Small intestine (tissue), 7 donors: ENCODE measurements around the gene SULT1A1. TPM values are rescaled to one million over a fixed set of nuclear protein-coding genes. Genes with fewer than 3 reads are reported as not detected.
"Not testable (repeated sequence)": the region's sequence is repeated elsewhere in the genome, so short reads cannot be mapped to it uniquely, and the experiment has no call there.

Experiments
- DNase-seq, 2 donors: peaks; one replicate each; pipeline versions ENCODE4 v3.0.0 to v3.0.0-alpha.2; 2013
- FAIRE-seq: peaks from 2 replicates; lab custom pipeline; 2012; peaks lifted over from hg19 to GRCh38; lab: Jason Lieb, UNC
- H3K27ac ChIP-seq, 3 donors: one replicate each; pipeline ENCODE4 v1.5.1; 2013; ENCODE audit warnings: low read length in 2 of 3, mild to moderate bottlenecking in 2 of 3, control low read depth in 1 of 3, inconsistent platforms in 1 of 3, low read depth in 1 of 3, moderate library complexity in 1 of 3
- H3K27me3 ChIP-seq, 3 donors: one replicate each; pipeline ENCODE4 v1.6.1; 2013; ENCODE audit warnings: low read length in 3 of 3, inconsistent platforms in 1 of 3; ENCODE audit not compliant: control insufficient read depth in 3 of 3, insufficient read depth in 3 of 3
- H3K36me3 ChIP-seq, 3 donors: one replicate each; pipeline ENCODE4 v1.6.1; 2013; ENCODE audit warnings: low read length in 3 of 3, inconsistent platforms in 1 of 3, low read depth in 1 of 3, mild to moderate bottlenecking in 1 of 3, moderate library complexity in 1 of 3; ENCODE audit not compliant: control insufficient read depth in 3 of 3, insufficient read depth in 2 of 3
- H3K4me1 ChIP-seq, 3 donors: one replicate each; pipeline ENCODE4 v1.6.1; 2013; ENCODE audit warnings: low read length in 2 of 3, inconsistent platforms in 1 of 3, low read depth in 1 of 3, mild to moderate bottlenecking in 1 of 3, moderate library complexity in 1 of 3; ENCODE audit not compliant: control insufficient read depth in 3 of 3, insufficient read depth in 2 of 3
- H3K4me3 ChIP-seq, 3 donors: one replicate each; pipeline ENCODE4 v1.5.1; 2013; ENCODE audit warnings: low read length in 3 of 3, control low read depth in 1 of 3, inconsistent platforms in 1 of 3, low read depth in 1 of 3, mild to moderate bottlenecking in 1 of 3, moderate library complexity in 1 of 3
- H3K9me3 ChIP-seq, 2 donors: one replicate each; pipeline ENCODE4 v1.6.1; 2013; ENCODE audit warnings: low read depth in 1 of 2, low read length in 1 of 2; ENCODE audit not compliant: control insufficient read depth in 2 of 2, insufficient read depth in 1 of 2
- WGBS, 3 donors: extraction: QIAGEN DNeasy Blood & Tissue Kit; methylation state at CpG; one replicate each; pipeline ENCODE4 v1.1.7; 2013; 5-methylcytosine and 5-hydroxymethylcytosine counted together
- polyA plus RNA-seq, 4 donors: library from polyadenylated mRNA; stranded (reverse) in 3 of 4; unstranded in 1 of 4; fragments of 200-250 nt in 3 of 4; fragments of 120-200 nt in 1 of 4; gene quantifications; one replicate each; pipeline versions ENCODE4 v1.2.1 to v1.2.3, GENCODE V29; 2013
- donor health status: healthy with polysubstance abuse.
- donor health status: control.
- donor health status: control.
- donor health status: Bipolar disorder and iron deficiency.
- donor health status: healthy.

The SULT1A1 gene
- polyA plus RNA-seq, 4 donors, result 69.7 to 710 (median 271) TPM

GRCh38 chr16:28613912-28614311 is 4.1 kb upstream of the SULT1A1 start:
- H3K27ac ChIP-seq, DNase-seq, FAIRE-seq, H3K27me3 ChIP-seq, H3K4me3 ChIP-seq, H3K9me3 ChIP-seq: not testable (repeated sequence)
- Histone ChIP-seq H3K36me3 (peaks cover 0 to 22% (median 0%) of the 10 kb centered on the region in 3 donors), H3K4me1 (peaks cover 2 to 26% (median 7%) of the 10 kb centered on the region in 3 donors)
- 36 to 45% (median 37%) methylated on average over 6 to 7 of the region's 26 CpGs for WGBS, 3 donors

- not testable (repeated sequence) for H3K9me3 ChIP-seq, H3K27ac ChIP-seq, H3K4me3 ChIP-seq, H3K27me3 ChIP-seq, DNase-seq, FAIRE-seq
- no CpG with 5 or more reads among the region's 17 CpGs for WGBS, 3 donors
- H3K36me3 ChIP-seq, result peaks cover 0 to 24% (median 0%) of the 10 kb centered on the region in 3 donors
- H3K4me1 ChIP-seq, result peaks cover 2 to 27% (median 7%) of the 10 kb centered on the region in 3 donors
Measured at GRCh38 chr16:28612359-28613280, 2.8 kb upstream of the SULT1A1 start.

GRCh38 chr16:28610595-28611191 is 849 bp upstream of the SULT1A1 start:
- WGBS, 3 donors, result 29 to 62% (median 34%) methylated on average over 10 of the region's 10 CpGs
- H3K9me3 ChIP-seq, result no peaks in the 10 kb centered on the region
- no peak overlapping the region for H3K4me3 ChIP-seq
- no peaks in the 10 kb centered on the region for H3K27me3 ChIP-seq
- FAIRE-seq (no peak), DNase-seq (peak; percentile 59 to 76)
- H3K4me1 ChIP-seq, result peaks cover 2 to 27% (median 7%) of the 10 kb centered on the region in 3 donors
- H3K36me3 ChIP-seq, result peaks cover 0 to 34% (median 4%) of the 10 kb centered on the region in 3 donors
- peak overlapping the region; percentile 61 to 94 (median 85) for H3K27ac ChIP-seq

- Histone ChIP-seq H3K4me1 (peaks cover 2 to 27% (median 7%) of the 10 kb centered on the region in 3 donors), H3K4me3 (peak overlapping the region in 2 of 3 donors; percentile 38 to 54), H3K27ac (peak overlapping the region; percentile 85 to 90 (median 86)), H3K36me3 (peaks cover 0 to 51% (median 6%) of the 10 kb centered on the region in 3 donors)
- H3K9me3 ChIP-seq, H3K27me3 ChIP-seq, FAIRE-seq: not testable (repeated sequence)
- 59 to 72% (median 70%) methylated on average over 9 to 10 of the region's 11 CpGs for WGBS, 3 donors
- DNase-seq, result peak in 1 of 2 donors; percentile 21
Measured at GRCh38 chr16:28608867-28609596, 812 bp downstream of the SULT1A1 start.

GRCh38 chr16:28608496-28608808 is 1.4 kb downstream of the SULT1A1 start:
- not testable (repeated sequence) for FAIRE-seq, DNase-seq, H3K9me3 ChIP-seq, H3K27me3 ChIP-seq, H3K27ac ChIP-seq
- Histone ChIP-seq H3K36me3 (peaks cover 0 to 56% (median 6%) of the 10 kb centered on the region in 3 donors), H3K4me1 (peaks cover 2 to 27% (median 7%) of the 10 kb centered on the region in 3 donors), H3K4me3 (peak overlapping the region in 2 of 3 donors; percentile 9 to 54)
- WGBS, 3 donors, result 95 to 98% (median 97%) methylated on average over 5 to 6 of the region's 7 CpGs

- not testable (repeated sequence) for H3K27ac ChIP-seq, H3K27me3 ChIP-seq, DNase-seq, H3K9me3 ChIP-seq, FAIRE-seq
- WGBS, 3 donors, result 89 to 94% (median 89%) methylated on average over 10 of the region's 10 CpGs
- Histone ChIP-seq H3K4me1 (peaks cover 2 to 27% (median 7%) of the 10 kb centered on the region in 3 donors), H3K4me3 (peak overlapping the region in 2 of 3 donors; percentile 9 to 54), H3K36me3 (peaks cover 0 to 61% (median 6%) of the 10 kb centered on the region in 3 donors)
Measured at GRCh38 chr16:28607681-28608495, 2.0 kb downstream of the SULT1A1 start.

- H3K4me3 ChIP-seq, result no peak overlapping the region
- H3K9me3 ChIP-seq, result no peaks in the 10 kb centered on the region
- H3K27me3 ChIP-seq, result no peaks in the 10 kb centered on the region
- WGBS, 3 donors, result 90 to 97% (median 92%) methylated on average over 9 of the region's 9 CpGs
- no peak overlapping the region for H3K27ac ChIP-seq
- FAIRE-seq (no peak), DNase-seq (no peak)
- peaks cover 0 to 61% (median 6%) of the 10 kb centered on the region in 3 donors for H3K36me3 ChIP-seq
- peaks cover 2 to 30% (median 7%) of the 10 kb centered on the region in 3 donors for H3K4me1 ChIP-seq
Measured at GRCh38 chr16:28607116-28607623, 2.7 kb downstream of the SULT1A1 start.
